ENCODE data around the gene ZNF839.
A peak's percentile ranks its signal among the peaks of the same experiment; 100 is the strongest.

ZNF839 gene

GRCh38 chr14:102330806-102331205 lies 11.3 kb downstream of the ZNF839 start:
- TF ChIP-seq CTCF (IDR thresholded peaks at IDR 0.05; ENCODE audit: poor library complexity, severe bottlenecking): no peak

GRCh38 chr14:102333390-102333789 lies 13.8 kb downstream of the ZNF839 start:
- H3K4me1 ChIP-seq (ENCODE audit: insufficient read depth, poor library complexity, severe bottlenecking): no peaks in the 10 kb centered on the region
- H3K27me3 ChIP-seq (ENCODE audit: insufficient read depth, poor library complexity, severe bottlenecking): no peaks in the 10 kb centered on the region
- no peaks in the 10 kb centered on the region for H3K9me3 ChIP-seq (ENCODE audit: severe bottlenecking)
- DNase-seq (ENCODE audit: low spot score) (no peak), ATAC-seq (ENCODE audit: low read depth) (no peak)
- no peak for TF ChIP-seq CTCF (IDR thresholded peaks at IDR 0.05; ENCODE audit: poor library complexity, severe bottlenecking)
- peaks cover 72% of the 10 kb centered on the region for H3K36me3 ChIP-seq (ENCODE audit: low read depth)
- H3K4me3 ChIP-seq (ENCODE audit: severe bottlenecking): no peak overlapping the region
- H3K27ac ChIP-seq (ENCODE audit: poor library complexity, severe bottlenecking): no peak overlapping the region

More at GRCh38 chr14:102330806-102331205, 11.3 kb downstream of the ZNF839 start:
- Histone ChIP-seq H3K4me3 (ENCODE audit: severe bottlenecking) (no peak overlapping the region), H3K4me1 (ENCODE audit: insufficient read depth, poor library complexity, severe bottlenecking) (no peaks in the 10 kb centered on the region), H3K27ac (ENCODE audit: poor library complexity, severe bottlenecking) (no peak overlapping the region), H3K36me3 (ENCODE audit: low read depth) (peaks cover 47% of the 10 kb centered on the region), H3K9me3 (ENCODE audit: severe bottlenecking) (no peaks in the 10 kb centered on the region), H3K27me3 (ENCODE audit: insufficient read depth, poor library complexity, severe bottlenecking) (no peaks in the 10 kb centered on the region)
- no peak for DNase-seq (ENCODE audit: low spot score)
- no peak for ATAC-seq (ENCODE audit: low read depth)

DNA sequence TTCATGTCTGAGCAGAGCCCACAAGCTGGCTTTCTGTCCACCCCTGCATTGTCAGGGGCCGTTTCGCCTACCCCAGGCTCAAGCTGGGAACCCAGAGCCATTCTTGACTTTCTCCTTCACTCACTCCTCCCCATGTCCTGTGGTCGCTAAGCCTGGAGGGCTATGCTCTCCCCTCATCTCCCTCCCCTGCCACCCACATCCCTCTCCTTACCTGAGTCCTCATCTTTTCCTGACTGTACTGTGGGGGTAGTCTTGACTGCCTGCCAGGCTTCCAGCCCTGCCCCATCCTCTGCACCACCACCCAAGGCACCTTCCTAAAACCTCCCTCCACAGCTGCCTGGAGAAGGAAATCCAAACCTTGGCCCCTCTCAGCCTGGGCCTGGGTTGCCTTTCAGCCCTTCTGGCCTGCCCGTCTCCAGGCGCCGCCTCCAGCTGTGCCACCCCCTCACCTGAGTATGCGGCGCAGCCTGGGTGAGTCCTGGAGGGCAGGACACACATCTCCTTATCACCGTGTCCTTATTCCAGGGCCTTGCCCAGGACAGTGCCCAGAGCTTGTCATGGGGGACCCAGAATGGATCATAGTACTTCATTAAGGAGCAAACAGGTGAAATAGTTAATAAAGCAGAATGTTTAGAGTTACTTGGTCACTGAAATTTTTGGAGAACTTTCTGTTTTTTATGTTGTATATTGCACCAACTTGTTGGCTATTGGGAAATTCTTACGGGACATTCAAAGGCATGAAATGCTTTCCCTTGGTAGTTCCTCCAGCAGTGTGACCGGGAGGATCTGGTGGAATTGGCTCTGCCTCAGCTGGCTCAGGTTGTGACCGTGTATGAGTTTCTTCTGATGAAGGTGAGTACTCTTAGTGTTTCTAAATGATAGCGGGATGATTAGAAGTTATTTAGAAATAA lies 14.5 kb downstream of the ZNF839 start:
- no peaks in the 10 kb centered on the region for H3K9me3 ChIP-seq (ENCODE audit: severe bottlenecking)
- no peak overlapping the region for H3K4me3 ChIP-seq (ENCODE audit: severe bottlenecking)
- peaks cover 78% of the 10 kb centered on the region for H3K36me3 ChIP-seq (ENCODE audit: low read depth)

GRCh38 chr14:102335163-102335562 lies 15.6 kb downstream of the ZNF839 start:
- H3K4me3 ChIP-seq (ENCODE audit: severe bottlenecking): no peak overlapping the region
- no peak for TF ChIP-seq CTCF (IDR thresholded peaks at IDR 0.05; ENCODE audit: poor library complexity, severe bottlenecking)
- no peak overlapping the region for H3K27ac ChIP-seq (ENCODE audit: poor library complexity, severe bottlenecking)
- peaks cover 78% of the 10 kb centered on the region for H3K36me3 ChIP-seq (ENCODE audit: low read depth)
- H3K27me3 ChIP-seq (ENCODE audit: insufficient read depth, poor library complexity, severe bottlenecking): no peaks in the 10 kb centered on the region
- H3K4me1 ChIP-seq (ENCODE audit: insufficient read depth, poor library complexity, severe bottlenecking): no peaks in the 10 kb centered on the region
- DNase-seq (ENCODE audit: low spot score) (no peak), ATAC-seq (ENCODE audit: low read depth) (no peak)
- no peaks in the 10 kb centered on the region for H3K9me3 ChIP-seq (ENCODE audit: severe bottlenecking)

More for the DNA sequence above, 14.5 kb downstream of the ZNF839 start:
- H3K27me3 ChIP-seq (ENCODE audit: insufficient read depth, poor library complexity, severe bottlenecking): no peaks in the 10 kb centered on the region
- ATAC-seq (ENCODE audit: low read depth) (peak; percentile 15; the same call in 1 of the 3 replicates), DNase-seq (ENCODE audit: low spot score) (no peak)
- H3K4me1 ChIP-seq (ENCODE audit: insufficient read depth, poor library complexity, severe bottlenecking): no peaks in the 10 kb centered on the region
- TF ChIP-seq CTCF (IDR thresholded peaks at IDR 0.05; ENCODE audit: poor library complexity, severe bottlenecking): no peak
- H3K27ac ChIP-seq (ENCODE audit: poor library complexity, severe bottlenecking): no peak overlapping the region

DNA sequence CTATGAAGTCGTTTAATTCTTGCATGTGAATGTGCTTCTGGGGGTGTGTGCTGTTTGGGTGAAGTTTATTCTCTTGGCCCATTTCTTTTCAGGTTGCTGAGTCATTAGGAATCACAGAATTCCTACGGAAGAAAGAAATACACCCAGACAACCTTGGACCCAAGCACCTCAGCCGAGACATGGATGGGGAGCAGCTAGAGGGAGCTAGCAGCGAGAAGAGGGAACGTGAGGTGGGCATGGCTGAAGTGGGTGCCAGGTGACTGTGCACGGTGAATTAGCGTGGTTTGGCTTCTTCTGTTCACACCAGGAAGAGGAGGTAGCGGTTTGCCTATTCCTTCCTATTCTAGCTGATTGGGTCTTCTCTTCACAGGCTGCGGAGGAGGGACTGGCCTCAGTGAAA lies 19.2 kb downstream of the ZNF839 start:
- no peaks in the 10 kb centered on the region for H3K9me3 ChIP-seq (ENCODE audit: severe bottlenecking)
- no peaks in the 10 kb centered on the region for H3K4me1 ChIP-seq (ENCODE audit: insufficient read depth, poor library complexity, severe bottlenecking)
- H3K36me3 ChIP-seq (ENCODE audit: low read depth): peaks cover 82% of the 10 kb centered on the region
- no peak for TF ChIP-seq CTCF (IDR thresholded peaks at IDR 0.05; ENCODE audit: poor library complexity, severe bottlenecking)
- H3K4me3 ChIP-seq (ENCODE audit: severe bottlenecking): no peak overlapping the region
- no peak for DNase-seq (ENCODE audit: low spot score)
- H3K27ac ChIP-seq (ENCODE audit: poor library complexity, severe bottlenecking): no peak overlapping the region
- no peak for ATAC-seq (ENCODE audit: low read depth)
- H3K27me3 ChIP-seq (ENCODE audit: insufficient read depth, poor library complexity, severe bottlenecking): no peaks in the 10 kb centered on the region
